GM13977 (cell line): ENCODE results near the gene BTBD16.

Experiments used
- DNase-seq: peaks from one replicate; pipeline ENCODE4 v3.0.0; 2012; ENCODE audit warnings: low spot score
- CTCF ChIP-seq: IDR thresholded peaks from 2 replicates; pipeline ENCODE4 v1.5.1; 2012; ENCODE audit warnings: mild to moderate bottlenecking, control low read depth; ENCODE audit not compliant: insufficient read depth; ENCODE audit errors: extremely low read depth, missing control alignments
- in situ Hi-C: fragments of 300-500 bp; cut with MboI; formaldehyde crosslinking; loops from one replicate; pipeline ENCODE4 v1.12.0; 2022; ENCODE audit warnings: low sequenced_read_pairs, low pct_unique_long_range_greater_than_20kb, mixed read lengths, inconsistent platforms; ENCODE audit not compliant: unreplicated experiment

BTBD16 gene

GRCh38 chr10:122326385-122326784 is 55.3 kb downstream of the BTBD16 start:
- DNase-seq = no peak
- in situ Hi-C loops = loop anchor here (25.0 kb wide), 1 partner anchor 111 kb away; no protein-coding TSS in a partner anchor
- no peak for TF ChIP-seq CTCF

- no peak for TF ChIP-seq CTCF
- DNase-seq = no peak
- in situ Hi-C loops = loop anchor here (25.0 kb wide), 1 partner anchor 110 kb away; no protein-coding TSS in a partner anchor
Observed at GRCh38 chr10:122326806-122327205, 55.7 kb downstream of the BTBD16 start.

DNA sequence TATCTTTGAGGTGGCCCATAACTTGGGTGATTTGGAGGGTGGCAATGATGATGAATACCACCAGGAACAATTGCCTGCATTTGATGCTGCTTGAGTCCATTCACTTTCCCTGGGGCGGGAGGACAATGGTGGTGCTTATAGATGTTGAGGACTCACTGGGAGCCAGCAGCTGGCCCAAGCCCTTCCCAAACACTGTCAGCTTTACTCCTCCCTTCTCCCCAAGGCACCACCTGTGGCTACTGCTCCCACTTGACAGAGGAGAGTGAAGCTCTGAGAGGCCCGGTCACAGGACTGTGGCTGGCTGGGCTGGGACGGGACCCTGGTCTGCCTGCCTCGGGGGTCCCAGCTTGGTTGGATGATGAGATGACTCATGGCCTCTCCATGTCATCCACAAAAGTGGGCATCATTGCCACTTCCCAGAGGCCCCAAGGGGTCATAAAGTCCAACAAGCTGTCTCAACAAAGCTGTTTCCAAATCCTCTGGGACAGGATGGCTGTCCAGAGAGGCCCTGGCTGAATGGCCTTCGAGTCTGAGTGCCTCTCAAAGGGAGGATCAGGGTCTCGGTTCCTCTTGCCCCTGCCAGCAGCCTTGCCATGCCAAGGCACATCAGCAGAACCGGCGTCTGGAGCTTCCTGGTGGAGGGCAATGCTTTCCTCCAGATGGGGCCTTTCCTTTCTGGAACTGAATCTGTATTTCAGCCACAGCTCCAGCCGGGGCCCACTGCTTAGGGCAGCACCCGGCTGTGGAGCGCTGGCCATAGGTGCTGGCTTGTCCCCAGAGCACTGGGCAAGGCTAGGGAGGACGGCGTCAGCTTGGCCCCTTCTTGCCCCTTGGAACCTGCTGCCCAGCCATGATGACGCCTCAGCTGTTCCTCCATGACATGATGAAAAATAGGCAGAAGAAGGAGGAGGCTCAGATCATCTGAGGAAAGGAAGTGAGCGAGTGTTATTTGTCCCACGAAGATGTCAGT is 56.4 kb downstream of the BTBD16 start:
- in situ Hi-C loops = loop anchor here (25.0 kb wide), 1 partner anchor 110 kb away; no protein-coding TSS in a partner anchor
- no peak for TF ChIP-seq CTCF
- DNase-seq = no peak

- no peak for TF ChIP-seq CTCF
- in situ Hi-C loops = loop anchor here (25.0 kb wide), 1 partner anchor 109 kb away; no protein-coding TSS in a partner anchor
- DNase-seq = no peak
Observed at GRCh38 chr10:122328676-122329075, 57.6 kb downstream of the BTBD16 start.

GRCh38 chr10:122329416-122329815 is 58.3 kb downstream of the BTBD16 start:
- no peak for DNase-seq
- TF ChIP-seq CTCF = no peak
- in situ Hi-C loops = loop anchor here (25.0 kb wide), 1 partner anchor 108 kb away; no protein-coding TSS in a partner anchor

DNA sequence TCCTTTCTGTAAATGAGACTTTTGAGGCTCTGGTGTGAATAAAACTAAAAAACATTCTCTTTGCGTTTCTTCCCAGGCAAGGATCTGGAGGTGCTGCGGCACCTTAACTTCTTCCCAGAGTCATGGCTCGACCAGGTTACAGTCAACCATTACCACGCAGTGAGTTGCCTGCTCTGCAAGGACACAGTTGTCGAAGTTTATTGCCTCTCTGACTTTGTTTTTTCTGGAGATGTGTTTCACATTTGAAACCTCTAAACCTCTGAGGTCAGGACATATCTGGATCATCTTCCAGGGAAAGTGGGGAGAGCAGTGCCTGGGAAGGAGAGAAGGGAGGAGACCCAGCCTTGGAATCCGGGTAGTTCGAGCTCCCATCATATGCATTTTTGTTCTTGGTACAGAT is 60.0 kb downstream of the BTBD16 start:
- in situ Hi-C loops = loop anchor here (25.0 kb wide), 1 partner anchor 106 kb away; no protein-coding TSS in a partner anchor
- no peak for DNase-seq

More for the DNA sequence above, 60.0 kb downstream of the BTBD16 start:
- no peak for TF ChIP-seq CTCF
